Occipital lobe (tissue), 2 donors: Measurements from ENCODE around the gene PPM1N. TPM values are rescaled to one million over a fixed set of nuclear protein-coding genes. Genes with fewer than 3 reads are reported as not detected.
"Not testable (repeated sequence)": the region's sequence is repeated elsewhere in the genome, so short reads cannot be mapped to it uniquely, and the experiment has no call there.

Source experiments
- DNase-seq: peaks from one replicate; lab custom pipeline; 2025; lab: John Stamatoyannopoulos, UW
- total RNA-seq: library from RNA; depleted of rRNA; stranded (reverse); fragments of >200 nt; gene quantifications from one replicate; pipeline ENCODE4 v1.2.3, GENCODE V29; 2014

Gene PPM1N
- total RNA-seq, 1 donor from 2014 or later = 0.47 TPM

GRCh38 chr19:45507872-45508416 lies 9.7 kb downstream of the PPM1N start:
- no peak for DNase-seq

GRCh38 chr19:45508417-45508860 lies 10.2 kb downstream of the PPM1N start:
- DNase-seq = no peak

GRCh38 chr19:45508861-45509691 lies 10.8 kb downstream of the PPM1N start:
- no peak for DNase-seq

GRCh38 chr19:45509692-45510015 lies 11.4 kb downstream of the PPM1N start:
- DNase-seq = no peak

- not testable (repeated sequence) for DNase-seq
These were observed 12.1 kb downstream of the PPM1N start for GRCh38 chr19:45510352-45510751.

GRCh38 chr19:45511074-45511473 lies 12.8 kb downstream of the PPM1N start:
- no peak for DNase-seq

- no peak for DNase-seq
These were observed 14.7 kb downstream of the PPM1N start for GRCh38 chr19:45512881-45513483.

- DNase-seq = no peak
These were observed 16.3 kb downstream of the PPM1N start for GRCh38 chr19:45514376-45515051.

- DNase-seq = no peak
These were observed 16.9 kb downstream of the PPM1N start for GRCh38 chr19:45515081-45515624.

GRCh38 chr19:45515807-45516401 lies 17.7 kb downstream of the PPM1N start:
- no peak for DNase-seq

GRCh38 chr19:45517238-45517637 lies 19.0 kb downstream of the PPM1N start:
- no peak for DNase-seq

GRCh38 chr19:45517641-45518468 lies 19.6 kb downstream of the PPM1N start:
- no peak for DNase-seq

- DNase-seq = no peak
These were observed 20.2 kb downstream of the PPM1N start for GRCh38 chr19:45518469-45518826.

- no peak for DNase-seq
These were observed 24.0 kb downstream of the PPM1N start for GRCh38 chr19:45522010-45522941.

GRCh38 chr19:45523642-45524256 lies 25.5 kb downstream of the PPM1N start:
- peak; percentile 65 for DNase-seq

- DNase-seq = no peak
These were observed 26.4 kb downstream of the PPM1N start for GRCh38 chr19:45524575-45525129.

GRCh38 chr19:45526143-45526542 lies 27.9 kb downstream of the PPM1N start:
- peak; percentile 29 for DNase-seq

GRCh38 chr19:45526971-45527370 lies 28.7 kb downstream of the PPM1N start:
- DNase-seq = no peak

- no peak for DNase-seq
These were observed 29.5 kb downstream of the PPM1N start for GRCh38 chr19:45527731-45528130.
